HG03159 (cell line): Measurements from ENCODE around the gene NUDCD3.

Experiments
- ATAC-seq: cut with Tn5 transposase; IDR thresholded peaks from one replicate; pipeline ENCODE4 v1.9.1; 2021; ENCODE audit warnings: mild to moderate bottlenecking, moderate library complexity; ENCODE audit not compliant: unreplicated experiment

Gene NUDCD3

DNA sequence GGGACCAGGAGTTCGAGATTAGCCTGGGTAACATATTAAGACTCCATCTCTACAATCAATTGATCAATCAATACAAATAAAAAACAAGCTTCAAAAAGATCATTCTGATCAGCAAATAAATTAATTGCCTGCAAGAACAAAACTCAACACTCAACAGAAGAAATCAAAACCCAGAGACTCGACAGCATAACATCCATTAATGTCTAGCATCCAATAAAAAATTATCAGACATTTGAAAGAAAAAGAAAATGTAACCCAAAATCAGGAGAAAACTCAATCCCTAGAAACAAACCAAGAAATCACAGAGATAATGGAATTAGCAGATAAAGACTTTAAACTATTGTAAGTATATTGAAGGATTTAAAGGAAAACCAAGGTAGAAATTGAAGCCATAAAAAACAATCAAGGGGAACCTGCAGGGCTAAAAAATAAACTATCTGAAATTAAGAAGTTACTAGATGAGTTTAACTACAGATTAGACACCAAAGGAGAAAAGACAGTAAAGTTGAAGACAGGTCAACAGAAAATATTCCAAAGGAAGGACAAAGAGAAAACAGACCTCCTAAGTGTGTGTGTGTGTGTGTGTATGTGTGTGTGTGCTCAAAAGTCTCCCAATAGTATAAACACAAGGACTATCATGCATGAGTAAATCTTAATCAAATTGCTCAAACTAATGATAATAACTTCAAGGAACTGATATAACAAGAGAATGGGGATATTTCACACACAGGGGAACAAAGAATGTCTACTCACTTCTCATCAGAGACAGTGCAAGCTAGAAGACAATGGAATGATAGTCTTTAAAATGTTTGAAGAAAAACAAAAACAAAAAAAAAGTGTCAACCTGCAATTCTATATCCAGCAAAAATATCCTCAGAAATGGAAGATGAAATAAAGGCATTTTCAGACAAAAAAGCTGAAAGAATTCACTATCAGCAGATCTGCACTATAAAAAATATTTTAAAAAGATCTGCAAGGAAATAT is 7.7 kb downstream of the NUDCD3 start:
- no peak for ATAC-seq

DNA sequence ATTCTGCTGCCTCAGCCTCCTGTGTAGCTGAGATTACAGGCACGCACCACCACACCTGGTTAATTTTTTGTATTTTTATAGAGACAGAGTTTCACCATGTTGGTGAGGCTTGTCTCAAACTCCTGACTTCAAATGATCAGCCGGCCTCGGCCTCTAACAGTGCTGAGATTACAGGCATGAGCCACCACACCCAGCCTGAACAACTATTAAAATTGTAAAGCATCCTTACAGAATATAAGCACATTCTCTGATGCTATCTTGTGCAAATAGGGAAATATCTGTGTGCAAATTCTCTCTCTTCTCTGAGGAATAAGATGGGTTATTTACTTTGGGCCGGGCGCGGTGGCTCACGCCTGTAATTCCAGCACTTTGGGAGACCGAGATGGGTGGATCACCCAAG is 12.5 kb downstream of the NUDCD3 start:
- no peak for ATAC-seq

DNA sequence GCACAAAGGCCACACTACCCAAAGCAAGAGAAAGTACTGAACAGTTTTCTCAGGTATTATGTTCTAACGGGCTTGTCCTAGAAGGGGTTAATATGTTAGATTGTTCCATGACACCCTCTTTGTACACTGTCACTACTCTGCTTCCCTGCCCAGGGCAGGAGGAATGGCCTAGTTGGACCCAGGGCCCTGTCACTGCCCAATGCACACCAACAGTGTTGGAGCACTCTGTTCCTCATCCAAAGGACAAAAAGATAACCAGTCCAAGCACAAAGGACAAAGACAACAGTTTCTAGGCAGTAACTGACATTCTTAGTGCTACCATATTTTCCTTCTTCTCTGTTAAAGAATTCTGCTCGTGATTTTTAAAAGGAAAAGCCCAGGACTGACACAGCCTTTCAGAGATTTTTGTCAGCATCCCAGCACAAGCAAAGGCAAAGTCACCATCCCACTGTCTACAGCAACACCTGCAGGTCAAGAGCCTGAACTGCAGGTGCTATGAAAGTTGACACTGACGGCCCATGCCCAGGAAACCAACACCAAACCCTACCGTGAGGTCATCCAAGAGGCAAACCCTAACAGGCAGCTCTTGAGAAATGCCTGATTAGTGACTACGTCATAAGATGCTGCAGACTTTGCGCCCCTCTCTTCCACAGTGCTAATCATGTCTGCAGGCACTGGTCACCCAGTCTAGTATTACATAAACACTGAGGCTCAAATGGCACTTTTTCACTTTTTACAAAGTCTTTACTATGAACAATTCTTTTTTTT is 13.2 kb downstream of the NUDCD3 start:
- ATAC-seq = peak; percentile 86

DNA sequence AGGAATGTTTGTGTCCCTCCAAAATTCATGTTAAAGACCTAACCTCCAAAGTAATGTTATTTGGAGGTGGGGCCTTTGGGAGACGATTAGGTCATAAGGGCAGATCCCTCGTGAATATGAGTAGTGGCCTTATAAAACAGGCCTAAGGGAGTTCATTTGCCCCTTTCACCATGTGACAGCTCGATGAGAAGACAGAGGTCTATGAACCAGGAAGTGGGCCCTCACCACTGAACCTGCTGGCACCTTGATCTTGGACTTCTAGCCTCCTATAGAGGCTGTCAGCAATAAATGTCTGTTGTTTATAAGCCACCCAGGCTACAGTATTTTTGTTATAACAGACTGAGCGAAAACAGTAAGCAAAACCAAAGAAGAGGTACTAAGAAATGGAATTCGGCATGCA is 14.1 kb downstream of the NUDCD3 start:
- no peak for ATAC-seq

DNA sequence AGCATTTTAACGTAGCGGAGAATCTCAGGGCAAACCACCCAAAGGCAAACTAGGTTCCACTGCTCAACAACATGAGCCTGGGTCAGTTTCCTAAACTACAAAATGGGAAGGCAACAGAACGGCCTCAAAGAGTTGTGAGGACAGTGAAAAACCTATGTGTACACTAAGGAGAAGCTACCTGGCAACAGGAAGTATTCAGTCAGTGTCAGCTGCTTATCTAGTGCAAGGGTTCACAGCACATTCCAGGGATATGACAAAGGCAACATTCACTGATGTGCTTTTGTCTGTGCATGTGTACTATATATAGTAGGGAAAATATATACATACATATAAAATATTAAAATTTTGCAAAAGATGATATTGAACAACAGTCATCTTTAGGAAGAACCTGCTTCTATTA is 17.2 kb downstream of the NUDCD3 start:
- ATAC-seq = no peak

DNA sequence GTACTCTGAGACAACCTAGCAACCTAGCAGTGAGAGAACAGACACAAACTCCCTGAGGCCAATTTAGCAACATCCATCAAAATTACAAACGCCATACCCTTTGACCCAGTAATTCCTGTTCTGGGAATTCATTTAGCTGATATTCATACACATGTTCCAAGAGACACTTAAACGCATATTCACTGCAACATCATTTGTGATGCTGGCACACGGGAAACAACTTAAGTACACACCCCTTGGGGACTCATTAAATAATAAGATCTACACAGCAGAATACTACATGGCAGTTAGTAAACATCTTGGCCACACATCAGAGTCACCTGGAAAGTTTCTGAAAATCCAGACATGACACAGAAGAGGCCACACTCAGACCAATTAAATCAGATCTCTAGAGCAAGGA is 17.6 kb downstream of the NUDCD3 start:
- no peak for ATAC-seq

DNA sequence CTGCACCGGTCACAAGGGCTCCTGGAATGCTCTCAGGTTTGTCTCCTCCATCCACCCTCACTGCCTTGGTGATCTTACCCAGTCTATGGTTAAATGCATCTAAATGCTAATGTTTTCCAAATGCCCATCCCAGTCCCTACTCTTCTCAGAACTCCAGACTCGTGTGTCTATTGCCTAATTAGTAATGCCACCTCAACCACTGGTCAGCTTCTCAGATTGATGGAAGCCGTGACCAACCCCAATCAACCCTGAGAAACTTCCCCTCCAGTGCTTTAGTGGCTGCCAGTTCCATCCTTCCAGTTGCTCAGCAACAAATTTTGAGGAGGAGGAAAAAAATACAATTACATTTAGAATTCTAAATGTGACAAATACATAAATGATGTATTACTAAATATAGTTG is 18.6 kb downstream of the NUDCD3 start:
- no peak for ATAC-seq

DNA sequence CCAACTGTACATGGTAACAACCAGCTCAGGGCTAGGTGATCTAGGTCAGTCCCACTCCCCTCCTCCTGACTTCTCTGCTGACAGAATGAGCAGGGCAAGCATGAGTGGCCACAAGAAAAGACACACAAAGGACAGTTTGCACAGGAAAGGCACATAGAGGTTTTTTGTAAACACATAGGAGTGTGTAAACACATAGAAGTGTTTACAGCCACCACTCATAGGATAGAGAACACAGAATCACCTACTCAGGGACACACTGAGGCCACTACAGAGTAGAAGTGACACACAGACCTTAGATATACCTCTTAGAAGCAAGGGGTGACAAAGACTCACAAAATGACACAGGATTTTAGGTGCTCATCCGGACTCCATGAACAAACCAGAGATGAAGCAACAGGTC is 19.0 kb downstream of the NUDCD3 start:
- no peak for ATAC-seq

DNA sequence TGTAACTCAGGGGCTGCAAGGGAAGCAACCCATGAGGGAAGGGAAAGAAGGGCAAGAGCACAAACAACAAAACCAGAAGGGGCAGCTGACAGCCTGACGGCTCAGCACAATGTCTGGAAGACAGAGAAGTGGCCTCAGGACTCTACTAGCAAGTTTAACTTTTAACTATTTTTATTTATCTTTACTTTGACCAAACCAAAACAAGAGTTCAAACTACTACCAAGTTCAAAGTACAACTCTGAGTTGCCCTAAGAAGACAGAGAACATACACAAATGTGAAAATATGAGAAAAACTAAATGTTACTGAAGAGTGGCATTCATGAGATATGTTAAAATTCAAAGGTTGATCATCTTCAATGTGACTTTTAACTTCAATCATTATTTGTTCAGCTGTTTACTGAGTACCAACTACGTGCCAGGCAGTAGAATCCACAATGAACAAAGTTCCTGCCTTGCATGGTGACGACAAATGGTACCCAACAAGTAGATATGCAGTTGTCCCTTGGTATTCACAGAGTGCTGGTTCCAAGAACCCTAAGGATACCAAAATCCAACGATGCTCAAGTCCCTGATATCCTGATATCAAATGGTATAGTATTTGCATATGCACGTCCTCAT is 19.7 kb downstream of the NUDCD3 start:
- ATAC-seq = no peak

DNA sequence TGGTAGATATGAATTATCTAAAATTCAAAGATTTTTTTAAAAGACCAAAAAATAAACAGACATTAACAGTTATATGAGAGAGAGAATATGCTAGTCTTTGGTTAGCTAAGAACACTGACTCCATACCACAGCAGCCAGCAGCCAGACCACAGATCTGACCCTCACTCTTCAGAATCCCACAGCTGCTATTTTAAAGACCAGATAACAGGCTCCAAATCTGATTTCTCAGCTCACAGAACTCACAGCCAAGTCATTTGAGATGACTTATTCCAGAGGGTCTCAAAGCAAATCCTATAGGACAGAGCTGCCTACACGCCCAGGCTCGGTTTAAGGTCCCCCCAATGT is 20.4 kb downstream of the NUDCD3 start:
- ATAC-seq = no peak

DNA sequence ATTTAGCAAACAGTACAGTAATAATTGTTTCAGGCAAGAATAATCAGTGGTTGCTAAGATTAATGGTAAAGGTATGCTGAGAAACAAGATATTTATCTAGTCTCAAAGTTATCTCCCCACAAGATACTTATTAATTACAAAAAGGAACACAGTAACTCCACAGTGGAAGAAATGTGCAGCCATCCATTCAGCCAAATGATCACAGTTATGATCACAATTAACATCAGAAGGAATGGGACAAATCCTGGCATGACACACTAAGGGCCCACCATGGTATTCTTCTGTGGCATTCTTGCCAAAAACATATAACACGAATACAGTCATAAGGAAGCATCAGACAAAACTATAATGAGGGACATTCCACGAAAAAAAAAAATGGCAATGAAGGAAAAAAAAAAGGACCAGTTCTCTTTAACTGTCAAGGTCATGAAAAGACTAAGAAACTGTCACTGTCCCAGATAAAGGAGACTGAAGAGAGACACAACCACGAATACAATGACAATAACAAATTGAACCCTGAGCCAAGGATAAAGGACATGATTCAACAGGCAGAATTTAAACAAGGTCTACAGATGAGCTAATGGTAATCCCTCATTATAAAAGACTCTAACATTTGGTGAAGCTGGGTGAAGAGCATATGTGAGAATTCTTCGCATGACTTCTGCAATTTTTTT is 20.9 kb downstream of the NUDCD3 start:
- no peak for ATAC-seq

DNA sequence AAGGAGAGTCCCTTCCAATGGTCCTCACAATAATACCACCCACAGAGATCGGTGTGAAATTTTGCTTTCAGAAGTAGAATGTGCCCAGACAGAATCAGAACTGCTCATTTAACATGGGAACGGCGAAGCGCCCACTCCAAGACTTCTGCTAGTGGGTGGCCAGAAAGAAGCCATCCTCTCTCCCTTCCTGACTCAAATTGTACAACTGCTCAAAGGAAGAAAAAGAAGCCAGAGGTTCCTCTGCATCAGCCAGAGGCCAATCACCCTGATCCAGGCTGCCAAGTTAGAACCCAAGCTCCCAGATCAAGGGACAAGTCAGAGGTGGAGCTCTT is 23.3 kb downstream of the NUDCD3 start:
- ATAC-seq = no peak

DNA sequence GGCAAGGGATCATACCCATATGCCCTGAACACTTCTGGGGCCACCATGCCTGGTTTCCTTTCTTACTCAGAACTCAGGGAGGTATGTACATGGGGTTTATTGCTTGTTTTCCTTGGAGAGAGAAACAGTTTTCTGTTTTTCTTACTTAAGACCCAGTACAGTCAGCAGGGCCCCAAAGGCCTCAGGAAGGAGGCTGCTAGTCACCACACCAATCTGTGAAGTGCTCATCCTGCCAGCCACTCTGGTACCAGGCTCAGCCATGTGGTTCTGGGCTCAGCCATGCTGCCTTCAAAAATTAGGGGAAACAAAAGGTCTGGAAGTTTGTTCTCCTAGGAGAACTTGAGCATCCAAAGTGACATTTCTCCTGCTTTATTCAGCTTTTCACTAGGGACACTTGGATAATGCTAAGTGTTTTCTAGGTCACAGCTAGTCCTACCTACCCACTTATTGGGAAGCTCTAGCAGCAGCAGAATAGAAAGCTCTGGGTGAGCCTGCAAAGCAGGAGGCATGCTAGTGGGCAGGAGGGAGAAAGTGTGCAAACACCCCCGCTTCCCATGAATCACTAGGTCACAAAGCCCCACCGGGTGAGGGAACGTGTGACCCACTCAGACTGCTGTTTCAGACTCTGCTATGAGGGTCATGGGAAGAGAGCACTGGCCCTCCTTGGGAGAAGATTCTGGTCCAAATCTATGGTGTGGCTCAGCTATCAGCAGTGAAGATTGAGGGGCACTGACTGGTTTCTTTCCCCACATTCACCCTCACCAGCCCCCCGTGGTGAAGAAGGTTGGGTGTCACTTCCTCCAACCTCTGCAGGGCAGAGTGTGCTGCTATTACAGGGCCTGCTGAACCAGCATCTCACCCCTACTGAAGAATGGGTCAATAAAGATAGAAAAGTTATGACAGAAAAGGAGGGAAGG is 23.9 kb downstream of the NUDCD3 start:
- no peak for ATAC-seq

DNA sequence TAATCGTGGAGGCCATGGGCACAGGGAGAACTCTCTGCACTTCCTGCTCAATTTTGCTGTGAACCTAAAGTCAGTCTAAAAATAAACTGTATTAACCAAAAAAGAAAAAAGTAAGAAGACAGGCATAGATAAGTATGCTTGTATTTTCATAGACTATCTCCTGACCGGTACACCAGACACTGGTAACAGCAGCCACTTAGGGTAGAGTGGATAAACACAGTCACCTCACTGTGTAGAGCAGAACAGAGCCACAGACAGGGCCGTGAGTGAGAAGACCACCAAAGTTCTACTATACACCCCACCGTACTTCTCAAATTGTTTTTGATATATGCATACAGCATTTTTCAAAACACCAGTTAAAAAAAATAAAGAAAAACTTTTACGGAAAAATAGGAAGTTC is 25.0 kb downstream of the NUDCD3 start:
- ATAC-seq = no peak

DNA sequence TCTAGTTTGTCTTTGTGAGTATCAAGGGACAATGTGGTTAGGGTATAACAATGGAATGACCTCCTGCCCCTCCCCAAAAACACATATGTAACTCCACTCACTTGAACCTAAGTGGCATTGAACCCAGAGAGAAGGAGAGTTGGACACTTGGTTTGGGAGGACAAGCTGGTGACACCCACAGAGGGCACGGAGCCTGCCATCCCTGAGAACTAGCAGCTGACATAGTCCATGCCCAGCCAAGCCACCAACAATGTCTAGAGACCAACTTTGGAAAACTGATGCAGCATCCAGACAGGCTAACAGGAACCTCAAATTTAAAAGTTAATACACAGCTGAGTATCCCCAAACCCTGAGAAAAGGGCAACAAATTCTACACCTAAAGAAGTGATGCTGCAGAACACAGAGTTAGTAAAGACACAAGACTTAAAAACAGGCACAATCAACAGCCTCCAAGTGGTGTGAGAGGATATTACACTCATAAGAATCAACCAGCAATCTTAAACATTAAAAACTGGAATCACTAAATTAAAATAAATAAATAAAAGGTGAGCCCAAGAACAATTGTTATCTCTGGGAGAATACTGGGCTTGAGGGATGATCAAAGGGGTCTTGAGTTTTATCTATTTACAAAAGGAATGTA is 27.2 kb downstream of the NUDCD3 start:
- no peak for ATAC-seq

DNA sequence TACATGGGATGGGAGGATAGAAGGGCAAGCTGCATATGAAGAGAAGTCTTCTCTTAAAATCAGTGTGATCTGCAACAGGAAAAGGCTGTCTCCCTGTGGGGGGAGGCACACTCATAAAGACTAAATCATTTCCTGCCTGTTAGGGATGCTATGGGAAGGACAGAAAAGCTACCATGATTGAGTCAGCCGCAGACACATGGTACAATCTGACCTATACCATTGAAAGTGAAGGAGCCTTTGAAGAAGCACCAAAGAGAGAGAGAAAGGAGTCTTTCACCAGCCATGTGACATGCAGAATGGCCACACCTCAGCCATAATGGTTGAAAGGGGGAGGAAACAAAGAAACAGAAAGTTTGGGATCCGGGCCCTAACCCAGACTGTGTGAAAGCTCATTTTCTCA is 29.1 kb downstream of the NUDCD3 start:
- no peak for ATAC-seq

DNA sequence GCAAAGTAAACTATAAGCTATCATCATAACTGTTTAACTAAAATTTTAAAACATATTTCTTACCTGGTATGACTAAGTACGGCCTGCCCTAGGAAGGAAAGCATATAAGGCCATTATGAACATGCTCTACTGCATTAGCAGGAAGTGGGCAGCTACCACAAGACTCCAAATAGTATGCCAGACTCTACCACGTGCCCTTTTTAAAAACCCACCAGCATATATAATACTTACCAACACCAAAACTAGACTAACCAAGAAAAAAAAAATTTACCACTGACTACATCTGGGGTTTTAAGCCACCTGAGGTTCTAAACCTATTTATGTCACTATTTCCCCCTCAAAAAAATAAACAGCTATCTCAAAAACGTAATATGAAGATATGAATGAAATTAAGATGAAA is 30.1 kb downstream of the NUDCD3 start:
- ATAC-seq = peak; percentile 95

DNA sequence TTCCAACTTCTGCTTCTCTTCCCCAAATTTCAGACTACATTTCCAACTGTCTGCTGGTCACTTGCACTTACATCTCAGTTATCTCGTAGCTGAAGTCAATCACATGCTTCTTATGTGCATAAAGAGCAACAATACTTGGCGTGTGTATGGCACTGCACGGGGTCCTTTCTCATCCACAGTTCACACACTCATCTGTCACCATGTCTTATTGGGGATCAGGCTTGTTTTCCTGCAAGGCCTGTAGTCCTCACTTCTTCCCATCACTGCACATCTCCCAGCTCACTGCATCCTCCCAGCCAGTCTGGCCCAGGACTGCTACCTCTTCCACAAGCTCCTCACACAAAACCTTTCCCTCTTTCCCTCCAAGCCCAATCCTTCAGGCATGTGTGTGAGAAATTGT is 35.3 kb downstream of the NUDCD3 start:
- ATAC-seq = no peak

DNA sequence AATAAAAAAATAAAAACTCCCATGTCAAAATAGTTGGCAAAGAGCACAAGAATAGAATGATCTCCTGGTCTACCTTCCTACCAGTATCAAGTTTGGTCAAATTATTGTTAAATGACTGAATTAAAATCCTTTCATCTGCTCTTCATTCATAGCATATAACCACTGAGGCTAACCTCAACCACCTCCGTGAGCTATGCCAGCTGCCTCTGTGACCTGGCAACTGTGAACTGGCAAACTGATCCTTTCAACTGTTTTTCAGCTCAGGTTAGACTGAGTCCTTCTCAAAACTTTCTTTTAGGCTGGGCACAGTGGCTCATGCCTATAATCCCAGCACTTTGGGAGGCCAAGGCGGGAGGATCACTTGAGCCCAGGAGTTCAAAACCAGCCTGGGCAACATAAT is 36.1 kb downstream of the NUDCD3 start:
- no peak for ATAC-seq

DNA sequence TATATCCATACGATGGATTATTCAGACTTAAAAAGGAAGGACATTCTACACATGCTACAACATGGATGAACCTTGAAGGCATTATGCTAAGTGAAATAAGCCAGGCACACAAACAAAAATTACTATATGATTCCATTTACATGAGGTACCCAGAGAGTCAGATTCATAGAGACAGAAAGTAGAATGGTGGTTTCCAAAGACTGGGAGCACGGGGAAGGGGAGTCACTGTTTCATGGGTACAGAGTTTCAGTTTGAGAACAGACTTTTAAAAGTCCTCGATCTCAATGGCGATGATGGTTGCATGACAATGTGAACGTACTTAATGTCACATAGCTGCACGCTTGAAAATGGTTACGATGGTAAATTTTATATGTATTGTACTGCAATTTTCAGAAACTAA is 39.3 kb downstream of the NUDCD3 start:
- no peak for ATAC-seq
